HCT116 (cell line): Measurements from ENCODE around the gene PDIK1L. TPM values are rescaled to one million over a fixed set of nuclear protein-coding genes. Genes with fewer than 3 reads are reported as not detected.

Source experiments
- ATAC-seq: fragments of 200-7000 bp; cut with Tn5 transposase; 2 replicates; pipeline ENCODE4 v1.9.1; 2020; ENCODE audit warnings: mild to moderate bottlenecking, moderate library complexity
- BruUV-seq: library from RNA; stranded (reverse); fragments of 400-500 nt; replicated peaks from 2 replicates; lab custom pipeline; 2021; lab: Mats Ljungman, UMichigan
- CTCF ChIA-PET: fragments of 300-600 bp; sonication (Branson Sonifier 250); formaldehyde crosslinking; loops from one replicate; lab custom pipeline; 2021; ENCODE audit warnings: antibody characterized with exemption; lab: Charles Lee
- POLR2A ChIA-PET: fragments of 300-600, 350-600 bp; sonication (Branson Sonifier 250); formaldehyde crosslinking; loops from one replicate; lab custom pipeline; 2021; ENCODE audit warnings: antibody characterized with exemption; lab: Charles Lee
- RAD21 ChIA-PET, 2 experiments: fragments of 300-600 bp; sonication (Branson Sonifier 250); formaldehyde crosslinking; loops; one replicate each; lab custom pipeline; 2023; ENCODE audit warnings: low total read pairs in 2 of 2; ENCODE audit not compliant: uncharacterized antibody in 2 of 2, unreplicated experiment in 2 of 2, low non-redundant PET in 1 of 2; lab: Charles Lee
- DNase-seq: peaks from one replicate; pipeline ENCODE4 v3.0.0-alpha.2; 2010; ENCODE audit warnings: low read depth, low spot score
- H2AFZ ChIP-seq: fragments of 200-600 bp; shearing (Covaris generic), sonication (generic); 2 replicates; pipeline ENCODE4 v1.6.1; 2017; ENCODE audit warnings: low read depth, mixed run types, mixed read lengths, antibody characterized with exemption, low read length; ENCODE audit not compliant: poor library complexity, severe bottlenecking
- H3K27ac ChIP-seq: 2 replicates; pipeline ENCODE4 v1.5.1; 2012; ENCODE audit warnings: low read depth, low read length
- H3K27me3 ChIP-seq: fragments of 200-600 bp; sonication (generic); 2 replicates; pipeline ENCODE4 v1.6.1; 2016; ENCODE audit warnings: mixed run types, low read length, mixed read lengths; ENCODE audit not compliant: insufficient read depth
- H3K36me3 ChIP-seq, 2 experiments: fragments of 200-500 bp in 1 of 2; fragments of 200-600 bp in 1 of 2; sonication (Bioruptor generic) in 1 of 2; sonication (generic) in 1 of 2; 2 replicates each; pipeline versions ENCODE4 v1.5.1 to v1.6.1; 2014 to 2016; ENCODE audit warnings: low read length in 2 of 2, inconsistent platforms in 1 of 2, mixed read lengths in 1 of 2, mixed run types in 1 of 2; ENCODE audit not compliant: insufficient read depth in 2 of 2, control insufficient read depth in 1 of 2
- H3K4me1 ChIP-seq, 2 experiments: fragments of 200-600 bp in 1 of 2; sonication (generic) in 1 of 2; 2 replicates each; pipeline versions ENCODE4 v1.5.1 to v1.6.1; 2012 to 2017; ENCODE audit warnings: low read length in 2 of 2, inconsistent platforms in 1 of 2, mild to moderate bottlenecking in 1 of 2, mixed read lengths in 1 of 2, mixed run types in 1 of 2, moderate library complexity in 1 of 2; ENCODE audit not compliant: insufficient read depth in 2 of 2, control insufficient read depth in 1 of 2
- H3K4me2 ChIP-seq: fragments of 200-600 bp; sonication (generic); 2 replicates; pipeline ENCODE4 v1.6.1; 2017; ENCODE audit warnings: mixed run types, low read length, mixed read lengths
- H3K4me3 ChIP-seq, 2 experiments: fragments of 200-600 bp in 1 of 2; sonication (generic) in 1 of 2; replicated peaks in 1 of 2; 2 replicates each; pipeline ENCODE4 v1.5.1; 2011 to 2016; ENCODE audit warnings: low read length in 2 of 2, control low read depth in 1 of 2, low read depth in 1 of 2, mild to moderate bottlenecking in 1 of 2, mixed read lengths in 1 of 2, mixed run types in 1 of 2
- H3K79me2 ChIP-seq: fragments of 200-600 bp; sonication (generic); 2 replicates; pipeline ENCODE4 v1.6.1; 2017; ENCODE audit warnings: mild to moderate bottlenecking, mixed run types, low read length, moderate library complexity, mixed read lengths; ENCODE audit not compliant: insufficient read depth
- H3K9ac ChIP-seq: fragments of 200-600 bp; sonication (generic); 2 replicates; pipeline ENCODE4 v1.6.1; 2016; ENCODE audit warnings: low read length, mixed read lengths
- H3K9me2 ChIP-seq: fragments of 200-600 bp; sonication (generic), shearing (Covaris generic); 2 replicates; pipeline ENCODE4 v1.6.1; 2017; ENCODE audit warnings: mixed run types, mild to moderate bottlenecking, moderate library complexity; ENCODE audit not compliant: insufficient read depth
- H3K9me3 ChIP-seq, 2 experiments: fragments of 200-500 bp in 1 of 2; fragments of 200-600 bp in 1 of 2; sonication (Bioruptor generic) in 1 of 2; sonication (generic) in 1 of 2; 2 replicates each; pipeline ENCODE4 v1.6.1; 2014 to 2017; ENCODE audit warnings: low read length in 2 of 2, mixed read lengths in 2 of 2, inconsistent platforms in 1 of 2, low read depth in 1 of 2, mild to moderate bottlenecking in 1 of 2, mixed run types in 1 of 2, moderate library complexity in 1 of 2; ENCODE audit not compliant: control insufficient read depth in 1 of 2, insufficient read depth in 1 of 2
- H4K20me1 ChIP-seq: fragments of 200-600 bp; sonication (generic), shearing (Covaris generic); 2 replicates; pipeline ENCODE4 v1.6.1; 2017; ENCODE audit warnings: mixed run types, mild to moderate bottlenecking, moderate library complexity; ENCODE audit not compliant: insufficient read depth
- ATF3 ChIP-seq: IDR thresholded peaks from 2 replicates; pipeline ENCODE4 v1.6.1; 2012
- CTCF ChIP-seq, 3 experiments: fragments of 200-600 bp in 1 of 3; sonication (generic) in 1 of 3; IDR thresholded peaks in 2 of 3; conservative IDR thresholded peaks in 1 of 3; 2 replicates each; pipeline ENCODE4 v1.5.1; 2012 to 2017; ENCODE audit warnings: low read depth in 2 of 3, low read length in 2 of 3, antibody characterized with exemption in 1 of 3, borderline replicate concordance in 1 of 3, control low read depth in 1 of 3, mild to moderate bottlenecking in 1 of 3, mixed read lengths in 1 of 3, mixed run types in 1 of 3, moderate library complexity in 1 of 3; ENCODE audit not compliant: insufficient read depth in 1 of 3
- EGR1 ChIP-seq: IDR thresholded peaks from 2 replicates; pipeline ENCODE4 v1.6.1; 2012; ENCODE audit warnings: low read depth
- POLR2A ChIP-seq: IDR thresholded peaks from 2 replicates; pipeline ENCODE4 v1.7.0; 2011; ENCODE audit warnings: borderline replicate concordance; ENCODE audit not compliant: insufficient read depth, insufficient read length; ENCODE audit errors: extremely low read depth
- intact Hi-C: fragments of 100-400 bp; cut with micrococcal nuclease; formaldehyde crosslinking; loops from 2 replicates; pipeline ENCODE4 v1.10.0; 2022
- total RNA-seq: library from RNA; stranded (reverse); gene quantifications from one replicate; pipeline ENCODE4 v1.2.1, GENCODE V29; 2021; ENCODE audit not compliant: unreplicated experiment
- TF ChIP-seq, protein P1 (sequence below): IDR thresholded peaks from 2 replicates; pipeline ENCODE4 v1.6.1; 2012; ENCODE audit warnings: low read depth

The PDIK1L gene
- total RNA-seq, 1 experiment from 2014 or later, result 8.8 TPM

DNA sequence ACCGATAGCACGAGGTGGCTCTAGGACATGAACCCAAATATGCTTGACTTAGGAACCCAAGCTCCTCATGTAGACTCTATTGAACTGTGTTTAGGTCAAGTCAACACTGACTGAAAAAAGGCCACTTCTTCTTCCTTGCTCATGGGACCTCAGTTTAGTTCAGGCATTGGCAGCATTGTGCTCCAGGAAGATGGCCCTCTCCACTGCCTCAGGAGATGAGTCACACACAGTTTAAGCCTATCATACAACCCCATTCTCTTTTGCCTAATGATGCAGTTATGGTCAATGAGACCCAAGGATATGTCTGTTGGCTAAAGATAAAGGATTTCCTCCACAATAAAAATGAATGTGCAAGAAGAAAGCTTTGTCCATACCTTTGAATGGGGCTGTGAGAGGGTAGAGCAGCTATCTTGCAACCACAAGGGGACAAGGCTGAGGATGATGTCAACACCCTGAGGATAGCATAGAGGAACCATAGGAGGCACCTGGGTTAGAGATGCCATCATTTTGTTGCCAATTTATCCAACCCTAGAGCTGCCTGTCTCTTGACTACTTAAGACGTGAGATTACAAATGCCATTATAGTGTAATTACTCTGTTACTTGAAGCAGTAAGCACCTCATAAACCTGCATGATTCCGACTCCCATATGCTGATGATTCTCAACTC lies 41.2 kb upstream of the PDIK1L start:
- H4K20me1 ChIP-seq, result no peaks in the 10 kb centered on the region
- TF ChIP-seq ATF3 (no peak), CTCF (IDR thresholded peaks at IDR 0.05 in 2 of 3, conservative IDR thresholded peaks at IDR 0.05 in 1 of 3; ENCODE audit: borderline replicate concordance in 1 of 3, insufficient read depth in 1 of 3, low read depth in 2 of 3, low read length in 2 of 3) (no peak), EGR1 (no peak), POLR2A (no peak)
- TF ChIP-seq, protein P1, sequence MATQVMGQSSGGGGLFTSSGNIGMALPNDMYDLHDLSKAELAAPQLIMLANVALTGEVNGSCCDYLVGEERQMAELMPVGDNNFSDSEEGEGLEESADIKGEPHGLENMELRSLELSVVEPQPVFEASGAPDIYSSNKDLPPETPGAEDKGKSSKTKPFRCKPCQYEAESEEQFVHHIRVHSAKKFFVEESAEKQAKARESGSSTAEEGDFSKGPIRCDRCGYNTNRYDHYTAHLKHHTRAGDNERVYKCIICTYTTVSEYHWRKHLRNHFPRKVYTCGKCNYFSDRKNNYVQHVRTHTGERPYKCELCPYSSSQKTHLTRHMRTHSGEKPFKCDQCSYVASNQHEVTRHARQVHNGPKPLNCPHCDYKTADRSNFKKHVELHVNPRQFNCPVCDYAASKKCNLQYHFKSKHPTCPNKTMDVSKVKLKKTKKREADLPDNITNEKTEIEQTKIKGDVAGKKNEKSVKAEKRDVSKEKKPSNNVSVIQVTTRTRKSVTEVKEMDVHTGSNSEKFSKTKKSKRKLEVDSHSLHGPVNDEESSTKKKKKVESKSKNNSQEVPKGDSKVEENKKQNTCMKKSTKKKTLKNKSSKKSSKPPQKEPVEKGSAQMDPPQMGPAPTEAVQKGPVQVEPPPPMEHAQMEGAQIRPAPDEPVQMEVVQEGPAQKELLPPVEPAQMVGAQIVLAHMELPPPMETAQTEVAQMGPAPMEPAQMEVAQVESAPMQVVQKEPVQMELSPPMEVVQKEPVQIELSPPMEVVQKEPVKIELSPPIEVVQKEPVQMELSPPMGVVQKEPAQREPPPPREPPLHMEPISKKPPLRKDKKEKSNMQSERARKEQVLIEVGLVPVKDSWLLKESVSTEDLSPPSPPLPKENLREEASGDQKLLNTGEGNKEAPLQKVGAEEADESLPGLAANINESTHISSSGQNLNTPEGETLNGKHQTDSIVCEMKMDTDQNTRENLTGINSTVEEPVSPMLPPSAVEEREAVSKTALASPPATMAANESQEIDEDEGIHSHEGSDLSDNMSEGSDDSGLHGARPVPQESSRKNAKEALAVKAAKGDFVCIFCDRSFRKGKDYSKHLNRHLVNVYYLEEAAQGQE, result no peak
- ATAC-seq (no peak), DNase-seq (no peak)
- 0 out of 4 replicates have a peak, but pooled peaks cover 0 to under 1% of the 10 kb centered on the region in 2 experiments for H3K4me1 ChIP-seq
- CTCF ChIA-PET, result no interaction called here
- POLR2A ChIA-PET, result no interaction called here
- no peaks in the 10 kb centered on the region for H3K36me3 ChIP-seq
- H3K9ac ChIP-seq, result no peak overlapping the region
- RAD21 ChIA-PET, result no interaction called here
- no peak overlapping the region for H2AFZ ChIP-seq
- BruUV-seq, result no TSS peak
- no peak overlapping the region for H3K4me2 ChIP-seq
- H3K27me3 ChIP-seq, result no peaks in the 10 kb centered on the region; the same call in 1 of the 2 replicates
- H3K9me3 ChIP-seq, result no peaks in the 10 kb centered on the region
- H3K27ac ChIP-seq, result no peak overlapping the region
- H3K9me2 ChIP-seq, result no peaks in the 10 kb centered on the region
- no peaks in the 10 kb centered on the region for H3K79me2 ChIP-seq
- H3K4me3 ChIP-seq, result no peak overlapping the region
- intact Hi-C loops, result no loop called here
